Panc1 (cell line): ENCODE data around the gene DIS3L2. TPM values are rescaled to one million over a fixed set of nuclear protein-coding genes. Genes with fewer than 3 reads are reported as not detected.

Experiments
- ATAC-seq: fragments of 200-7000 bp; cut with Tn5 transposase; 2 replicates; pipeline ENCODE4 v1.9.1; 2020; ENCODE audit warnings: mild to moderate bottlenecking, moderate library complexity
- BruUV-seq: library from RNA; stranded (reverse); fragments of 400-500 nt; replicated peaks from 2 replicates; lab custom pipeline; 2021; lab: Mats Ljungman, UMichigan
- CTCF ChIA-PET: fragments of 300-600 bp; sonication (Branson Sonifier 250); formaldehyde crosslinking; loops from one replicate; lab custom pipeline; 2022; ENCODE audit warnings: antibody characterized with exemption; lab: Charles Lee
- POLR2A ChIA-PET: fragments of 300-600 bp; sonication (Branson Sonifier 250); formaldehyde crosslinking; loops from one replicate; lab custom pipeline; 2022; ENCODE audit warnings: antibody characterized with exemption; lab: Charles Lee
- DNase-seq: peaks from one replicate; pipeline ENCODE4 v3.0.0-alpha.2; 2010; ENCODE audit warnings: low read depth, low spot score
- H3K27ac ChIP-seq: 2 replicates; pipeline ENCODE4 v1.5.1; 2011; ENCODE audit warnings: mild to moderate bottlenecking, low read length, inconsistent platforms
- H3K27me3 ChIP-seq: fragments of 200-500 bp; sonication (Bioruptor generic); 2 replicates; pipeline ENCODE4 v1.6.0; 2014; ENCODE audit warnings: low read length, inconsistent platforms; ENCODE audit not compliant: control insufficient read depth, insufficient read depth
- H3K36me3 ChIP-seq: fragments of 200-500 bp; sonication (Bioruptor generic); 2 replicates; pipeline ENCODE4 v1.5.1; 2014; ENCODE audit warnings: inconsistent platforms, mild to moderate bottlenecking, low read length, moderate library complexity; ENCODE audit not compliant: control insufficient read depth, insufficient read depth
- H3K4me1 ChIP-seq: 2 replicates; pipeline ENCODE4 v1.5.1; 2011; ENCODE audit warnings: inconsistent platforms, mild to moderate bottlenecking, low read length, moderate library complexity; ENCODE audit not compliant: control insufficient read depth, insufficient read depth
- H3K4me3 ChIP-seq, 2 experiments: 2 replicates each; pipeline ENCODE4 v1.5.1; 2011 to 2012; ENCODE audit warnings: low read depth in 2 of 2, low read length in 2 of 2, mild to moderate bottlenecking in 2 of 2, inconsistent platforms in 1 of 2, moderate library complexity in 1 of 2
- H3K9me3 ChIP-seq: fragments of 200-500 bp; sonication (Bioruptor generic); 2 replicates; pipeline ENCODE4 v1.5.1; 2014; ENCODE audit warnings: low read depth, mild to moderate bottlenecking, inconsistent platforms, low read length, moderate library complexity; ENCODE audit not compliant: control insufficient read depth, insufficient read depth
- CTCF ChIP-seq: fragments of 450-650 bp; IDR thresholded peaks from 2 replicates; pipeline ENCODE4 v1.5.1; 2017; ENCODE audit warnings: mild to moderate bottlenecking
- POLR2AphosphoS5 ChIP-seq: IDR thresholded peaks from 2 replicates; pipeline ENCODE4 v1.6.1; 2012; ENCODE audit warnings: mild to moderate bottlenecking, low read depth, low read length, moderate library complexity
- REST ChIP-seq, 2 experiments: IDR thresholded peaks; 2 replicates each; pipeline ENCODE4 v1.6.1; 2011 to 2012; ENCODE audit warnings: low read depth in 2 of 2, control low read depth in 1 of 2, low read length in 1 of 2, mild to moderate bottlenecking in 1 of 2, moderate library complexity in 1 of 2; ENCODE audit not compliant: insufficient read depth in 1 of 2
- SIN3A ChIP-seq: IDR thresholded peaks from 2 replicates; pipeline ENCODE4 v1.6.1; 2012; ENCODE audit warnings: low read depth, mild to moderate bottlenecking, low read length, moderate library complexity, borderline replicate concordance; ENCODE audit not compliant: insufficient read depth
- TCF7L2 ChIP-seq: IDR thresholded peaks from 2 replicates; pipeline ENCODE4 v1.6.1; 2011; ENCODE audit warnings: mild to moderate bottlenecking, low read depth, low read length, inconsistent platforms
- in situ Hi-C: cut with HindIII; loops from 2 replicates; pipeline ENCODE4 v1.10.0; 2016; ENCODE audit warnings: low sequenced_read_pairs, low pct_unique_long_range_greater_than_20kb
- intact Hi-C: fragments of 100-400 bp; cut with micrococcal nuclease; formaldehyde crosslinking; loops from one replicate; pipeline ENCODE4 v1.10.0; 2022; ENCODE audit not compliant: unreplicated experiment
- total RNA-seq: library from RNA; stranded (reverse); gene quantifications from one replicate; pipeline ENCODE4 v1.2.1, GENCODE V29; 2021; ENCODE audit not compliant: unreplicated experiment

The DIS3L2 gene
- total RNA-seq, 1 experiment from 2014 or later: 28.1 TPM

- in situ Hi-C loops: no loop called here
Observed at GRCh38 chr2:232219932-232220331, 258.4 kb downstream of the DIS3L2 start.

GRCh38 chr2:232225429-232225828, 263.9 kb downstream of the DIS3L2 start:
- CTCF ChIA-PET: no interaction called here

More at GRCh38 chr2:232219932-232220331, 258.4 kb downstream of the DIS3L2 start:
- Histone ChIP-seq H3K36me3 (no peaks in the 10 kb centered on the region), H3K27ac (no peak overlapping the region), H3K27me3 (no peaks in the 10 kb centered on the region), H3K4me3 (no peak overlapping the region), H3K4me1 (no peaks in the 10 kb centered on the region), H3K9me3 (no peaks in the 10 kb centered on the region)
- no peak for TF ChIP-seq REST (IDR thresholded peaks at IDR 0.05; ENCODE audit: insufficient read depth in 1 of 2, low read depth in 2 of 2, low read length in 1 of 2)
- TF ChIP-seq CTCF: no peak
- TF ChIP-seq POLR2AphosphoS5: no peak
- TF ChIP-seq TCF7L2: no peak
- TF ChIP-seq SIN3A: no peak
- no TSS peak for BruUV-seq
- intact Hi-C loops: no loop called here
- POLR2A ChIA-PET: no interaction called here
- CTCF ChIA-PET: no interaction called here
- ATAC-seq (no peak), DNase-seq (no peak)

More at GRCh38 chr2:232225429-232225828, 263.9 kb downstream of the DIS3L2 start:
- ATAC-seq: no peak
- no TSS peak for BruUV-seq
- Histone ChIP-seq H3K27me3 (no peaks in the 10 kb centered on the region), H3K4me1 (no peaks in the 10 kb centered on the region), H3K4me3 (no peak overlapping the region), H3K36me3 (no peaks in the 10 kb centered on the region), H3K27ac (no peak overlapping the region), H3K9me3 (no peaks in the 10 kb centered on the region)
- in situ Hi-C loops (no loop called here), intact Hi-C loops (no loop called here)
- no peak for DNase-seq
- POLR2A ChIA-PET: no interaction called here
- no peak for TF ChIP-seq SIN3A
- TF ChIP-seq REST (IDR thresholded peaks at IDR 0.05; ENCODE audit: insufficient read depth in 1 of 2, low read depth in 2 of 2, low read length in 1 of 2): no peak
